Activated T-cell treated with anti-CD3 and anti-CD28 coated beads for 1 hour (primary cell): ENCODE measurements around the gene EPB41L3.

ENCODE experiments used
- DNase-seq: peaks from one replicate; pipeline ENCODE4 v3.0.0-alpha.2; 2020; ENCODE audit warnings: low read depth

EPB41L3 gene

DNA sequence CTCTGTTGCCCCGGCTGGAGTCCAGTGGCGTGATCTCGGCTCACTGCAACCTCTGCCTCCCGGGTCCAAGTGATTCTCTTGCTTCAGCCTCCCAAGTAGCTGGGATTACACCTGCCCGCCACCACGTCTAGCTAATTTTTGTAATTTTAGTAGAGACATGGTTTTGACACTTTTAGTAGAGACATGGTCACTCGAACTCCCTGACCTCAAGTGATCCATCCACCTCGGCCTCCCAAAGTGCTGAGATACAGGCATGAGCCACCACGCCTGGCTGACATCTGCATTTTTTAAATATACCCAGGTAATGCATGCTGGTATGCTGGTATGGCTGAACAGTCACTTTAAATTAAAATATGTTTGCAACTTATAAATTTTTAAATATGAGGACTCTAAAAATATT, 91.9 kb downstream of the EPB41L3 start:
- no peak for DNase-seq

DNA sequence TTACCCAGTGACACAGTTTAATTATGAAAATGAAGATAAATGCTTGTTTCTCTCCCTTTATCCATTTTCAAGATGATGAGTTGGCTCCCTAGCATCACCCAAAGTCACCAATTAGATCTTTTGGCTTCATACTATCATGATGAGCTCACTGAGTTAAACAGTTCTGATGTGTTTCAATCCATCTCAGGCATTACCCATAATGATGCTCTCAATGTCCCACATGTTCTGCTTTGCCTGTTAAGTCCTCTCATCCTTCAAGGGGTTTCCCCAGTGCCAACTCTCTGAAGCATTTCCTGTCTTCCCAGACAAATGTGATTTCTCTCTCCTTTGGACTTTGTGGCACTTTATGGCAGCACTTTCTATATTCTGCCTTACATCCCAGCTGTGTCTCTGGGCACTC, 92.6 kb downstream of the EPB41L3 start:
- no peak for DNase-seq

DNA sequence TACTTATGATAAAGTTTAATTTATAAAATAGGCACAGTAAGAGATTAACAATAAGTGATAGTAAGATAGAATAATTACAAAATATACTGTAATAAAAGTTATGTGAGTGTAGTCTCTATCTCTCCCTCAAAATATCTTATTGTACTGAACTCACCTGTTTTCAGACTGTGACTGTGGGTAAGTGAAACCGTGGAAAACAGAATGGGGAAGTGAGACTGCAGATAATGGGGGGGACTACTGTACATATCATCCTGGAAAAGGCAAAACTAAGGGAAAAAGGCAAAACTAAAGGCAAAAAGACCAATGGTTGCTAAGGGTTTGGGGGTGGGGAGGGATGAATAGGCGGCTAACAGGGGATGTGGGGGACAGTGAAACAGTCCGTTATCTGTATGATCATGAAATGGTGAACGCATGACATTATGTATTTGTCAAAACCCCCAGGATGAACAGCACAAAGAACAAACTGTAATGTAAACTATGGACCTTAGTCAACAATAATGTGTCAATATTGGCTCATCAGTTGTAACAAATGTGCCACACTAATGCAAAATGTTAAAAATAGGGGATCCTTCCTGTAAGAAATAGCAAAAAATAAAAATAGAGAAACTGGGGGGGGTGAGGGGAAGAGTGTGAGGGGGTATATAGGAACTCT, 93.8 kb downstream of the EPB41L3 start:
- DNase-seq: no peak

DNA sequence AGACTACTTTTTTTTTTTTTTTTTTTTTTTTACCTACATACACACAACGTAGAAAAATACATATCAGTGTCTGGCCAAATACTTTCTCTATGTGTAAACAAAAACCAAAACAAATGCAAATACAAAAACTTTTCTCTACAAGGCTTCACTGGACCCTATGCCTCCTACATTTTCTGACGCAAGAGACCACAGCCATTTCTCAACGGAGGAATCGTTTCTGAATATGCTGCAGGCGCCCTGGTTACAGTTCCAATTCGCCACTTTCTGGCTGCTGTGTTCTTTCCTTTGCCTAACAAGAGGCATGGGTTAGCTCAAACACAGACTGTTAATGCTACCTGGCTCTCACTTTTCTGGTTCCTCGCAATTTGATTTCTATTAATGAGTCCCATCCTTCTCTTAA, 96.4 kb downstream of the EPB41L3 start:
- no peak for DNase-seq

DNA sequence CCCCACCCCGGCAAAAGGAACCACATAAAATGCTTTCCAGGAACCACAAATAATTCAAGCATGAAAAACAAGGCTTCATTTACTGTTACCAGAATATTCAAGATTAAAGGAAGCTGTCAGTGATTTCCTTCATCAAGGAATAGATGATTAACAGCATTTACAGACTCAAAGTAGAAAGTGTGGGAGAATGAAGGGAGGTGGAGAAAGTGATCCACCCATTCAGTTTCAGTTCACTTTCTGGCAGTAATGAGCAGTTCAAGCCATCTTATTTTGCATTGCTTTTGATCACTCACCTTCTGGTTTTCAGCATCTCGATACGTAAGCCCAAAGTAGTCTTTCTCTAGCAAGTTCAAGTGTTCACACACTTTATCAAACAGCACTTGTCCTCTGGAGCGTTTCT, 99.0 kb downstream of the EPB41L3 start:
- DNase-seq: no peak

DNA sequence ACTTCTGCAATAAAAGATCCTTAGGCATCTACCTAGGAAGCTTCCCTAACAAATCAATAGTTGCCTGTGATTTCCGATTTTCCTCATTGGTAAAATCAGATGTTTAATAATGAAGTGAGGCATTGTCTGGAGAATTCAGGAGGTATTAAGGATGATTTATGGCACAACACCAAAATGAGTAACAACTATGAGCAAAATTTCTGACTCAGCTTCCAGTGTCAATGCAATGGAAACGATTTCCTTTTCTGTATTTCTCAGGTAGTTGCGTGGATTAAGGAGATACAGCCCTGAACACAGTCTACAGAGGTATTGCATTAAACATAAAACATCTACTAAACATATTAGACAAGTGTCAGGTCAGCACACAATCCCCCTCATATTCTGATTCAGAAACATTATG, 99.5 kb downstream of the EPB41L3 start:
- no peak for DNase-seq

DNA sequence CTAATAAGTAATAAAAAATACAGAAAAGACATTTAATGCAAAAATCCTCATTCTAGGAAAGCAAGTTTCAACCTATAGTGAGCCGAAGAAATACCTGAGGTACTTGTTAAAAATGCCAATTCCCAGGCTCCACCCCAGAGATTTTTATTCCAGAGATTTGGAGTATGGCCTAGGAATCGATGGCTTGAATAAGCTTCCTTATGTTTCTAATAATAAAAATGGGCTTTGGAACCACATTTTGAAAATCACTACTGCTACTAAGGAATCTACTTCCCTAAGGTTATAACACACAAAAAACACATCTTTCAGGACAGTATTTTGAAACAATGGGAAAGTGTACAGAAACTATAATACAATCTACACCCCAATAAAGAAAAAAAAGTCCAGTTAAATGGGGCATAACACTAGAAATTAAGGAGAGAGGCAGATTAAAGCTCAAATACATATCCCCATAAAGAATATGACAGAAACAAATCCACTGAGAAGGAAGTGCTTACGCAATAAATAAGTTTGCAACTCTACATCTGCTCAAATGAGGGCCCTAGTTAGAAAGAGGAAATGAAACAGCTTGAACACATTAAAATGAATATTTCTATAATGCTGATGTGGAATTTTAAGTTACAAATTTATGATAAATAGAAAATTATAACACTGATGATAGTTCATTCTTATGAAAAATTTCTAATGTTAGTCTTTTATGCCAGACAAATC, 103.7 kb downstream of the EPB41L3 start:
- no peak for DNase-seq

DNA sequence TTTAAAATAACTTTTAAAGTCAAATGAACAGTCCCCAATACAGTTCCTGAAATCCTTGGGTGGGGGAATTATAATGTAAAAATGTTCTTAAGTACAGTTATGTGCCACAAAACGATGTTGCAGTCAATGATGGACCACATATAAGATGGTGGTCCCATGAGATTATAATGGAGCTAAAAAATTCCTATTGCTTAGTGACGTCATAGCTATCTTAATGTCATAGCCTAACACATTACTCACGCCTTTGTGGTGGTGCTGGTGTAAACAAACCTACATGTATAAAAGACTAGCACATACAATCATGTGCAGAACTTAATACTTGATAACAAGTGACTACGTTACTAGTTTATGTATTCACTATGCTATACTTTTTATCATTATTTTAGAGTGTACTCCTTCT, 109.4 kb downstream of the EPB41L3 start:
- no peak for DNase-seq

DNA sequence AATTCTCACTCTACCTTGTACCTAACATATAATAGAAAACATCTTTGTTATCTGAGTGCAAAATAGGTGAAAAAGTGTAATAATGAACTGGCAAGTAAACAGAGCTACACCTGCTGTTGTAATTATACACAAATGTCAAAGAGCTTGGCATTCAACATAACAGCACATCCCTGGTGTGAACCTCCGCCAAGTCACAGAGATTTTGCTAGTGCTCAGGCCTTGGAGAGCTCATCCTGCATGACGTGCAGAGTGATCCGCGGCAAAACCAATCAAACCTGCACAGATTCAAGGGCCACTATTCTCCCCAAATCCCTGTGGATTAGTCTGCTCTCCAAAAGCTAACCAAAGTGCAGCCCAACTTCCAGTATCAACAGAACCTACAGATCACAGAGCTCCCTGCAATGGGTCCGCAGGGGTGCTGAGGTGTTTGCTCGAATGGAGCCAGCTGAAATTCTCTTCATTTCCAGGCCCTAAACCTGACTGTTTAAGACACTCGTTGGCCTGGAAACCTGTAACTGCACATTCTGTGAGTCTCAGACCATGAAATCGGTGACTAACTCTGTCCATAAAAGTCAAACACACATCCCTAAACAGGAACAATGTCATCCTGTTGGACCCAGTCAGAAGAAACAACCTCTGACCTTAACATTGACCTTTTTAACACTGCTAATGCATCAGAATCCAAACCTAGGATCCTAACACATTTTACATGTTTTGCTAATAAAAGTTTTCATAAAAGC, 111.8 kb downstream of the EPB41L3 start:
- DNase-seq: no peak

DNA sequence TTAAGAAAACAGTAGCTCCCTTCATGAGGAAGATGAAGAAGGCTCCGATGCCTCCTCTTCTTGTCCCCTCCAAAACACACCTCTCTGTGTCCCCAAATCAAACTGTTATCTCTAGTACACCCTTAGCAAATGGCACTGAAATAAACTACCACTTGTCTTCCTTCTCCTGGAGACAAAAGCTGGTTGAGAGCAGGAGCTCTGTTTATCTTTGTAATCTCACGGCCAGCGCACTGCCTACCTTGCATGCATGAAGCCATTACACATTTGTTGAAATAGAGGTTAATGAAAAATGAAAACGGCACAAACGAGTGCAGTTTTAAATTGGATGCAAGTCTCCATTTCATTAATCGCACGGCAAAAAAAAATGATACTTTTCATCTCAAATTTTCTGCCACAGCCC, 113.7 kb downstream of the EPB41L3 start:
- no peak for DNase-seq

DNA sequence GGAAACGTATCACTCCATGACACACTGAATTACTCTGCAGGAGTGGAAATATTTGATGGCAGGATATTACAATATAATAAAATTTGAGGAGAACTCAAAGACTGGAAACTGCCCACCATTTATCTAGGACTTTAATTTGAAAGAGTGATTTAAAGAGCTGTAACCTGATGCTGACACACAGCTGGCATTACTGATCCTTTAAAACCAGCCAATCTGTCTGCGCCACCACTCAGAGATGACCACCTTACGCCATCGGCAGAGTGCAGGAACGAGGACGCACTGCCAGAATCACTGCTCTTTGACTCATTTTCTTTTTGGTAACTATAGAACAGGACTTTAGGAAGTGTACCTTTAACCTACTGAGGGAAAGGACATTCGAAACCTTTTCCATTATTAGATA, 114.1 kb downstream of the EPB41L3 start:
- DNase-seq: no peak

DNA sequence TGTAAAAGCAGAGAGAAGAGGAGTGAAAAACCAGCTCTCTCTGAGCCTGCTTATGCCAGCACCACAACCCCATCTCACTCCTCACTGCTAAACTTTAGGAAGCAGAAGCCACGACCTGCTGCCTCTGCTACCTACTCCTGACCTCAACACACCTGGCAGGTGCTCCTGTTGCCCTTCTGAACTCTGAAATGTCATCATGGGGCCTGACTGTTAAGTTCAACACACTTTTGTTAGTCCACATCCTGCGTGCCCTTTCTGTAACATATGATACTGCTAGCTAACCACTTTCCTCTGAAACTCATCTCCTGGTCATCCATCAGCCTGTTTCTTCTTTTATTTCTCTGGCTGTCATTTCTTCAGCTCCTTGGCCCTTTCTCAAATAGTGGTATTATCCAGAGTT, 118.1 kb downstream of the EPB41L3 start:
- no peak for DNase-seq

DNA sequence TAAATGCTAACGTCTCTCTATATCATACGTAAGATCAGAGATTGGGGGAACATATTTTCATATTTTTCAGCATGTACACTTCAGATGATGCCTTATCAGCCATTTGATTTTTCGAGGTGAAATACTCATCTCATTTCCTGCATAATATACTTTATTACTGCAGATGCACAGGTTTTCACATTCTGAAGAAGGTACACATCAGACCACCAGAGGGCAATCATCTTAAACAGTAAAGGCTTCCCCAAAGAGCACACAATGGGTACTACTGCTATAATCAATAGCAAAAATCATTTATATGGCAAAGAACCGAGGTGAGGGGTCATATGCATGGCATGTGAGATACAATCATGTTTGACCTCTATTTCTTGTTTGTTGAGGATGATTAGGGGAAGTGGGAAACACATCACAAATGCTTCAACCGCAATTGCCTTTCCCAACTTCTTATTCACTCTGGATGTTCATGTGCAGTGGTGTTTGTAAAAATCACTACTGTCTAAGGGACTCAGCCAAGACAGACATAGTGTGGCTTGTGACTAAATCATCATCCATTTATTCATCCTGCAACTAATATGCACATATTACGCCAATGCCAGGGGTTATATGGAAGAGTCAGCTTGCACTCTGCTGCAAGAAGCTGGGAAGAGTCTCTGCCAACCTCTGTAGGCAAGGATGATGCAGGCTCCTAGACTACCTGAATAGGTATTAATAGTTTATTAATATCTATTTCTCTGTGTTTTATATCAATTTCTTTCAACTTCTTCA, 118.7 kb downstream of the EPB41L3 start:
- DNase-seq: no peak

DNA sequence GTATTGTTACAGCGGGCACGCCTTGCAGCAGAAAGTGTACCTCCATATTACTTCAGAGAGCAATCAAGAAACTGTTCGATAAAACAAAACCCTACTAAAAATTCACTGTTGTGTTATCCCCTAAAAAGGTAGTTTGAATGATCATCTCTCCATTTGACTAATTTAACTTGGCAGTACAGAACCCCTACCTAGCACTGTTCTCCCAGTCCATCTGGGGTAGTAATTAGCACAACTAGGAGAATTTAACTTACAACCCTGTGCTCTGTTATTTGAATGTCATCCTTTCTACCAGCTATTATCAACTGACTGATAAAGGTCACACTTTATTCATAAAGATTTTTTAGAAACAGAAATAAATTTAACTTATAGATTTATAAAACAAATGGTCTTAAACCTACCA, 121.2 kb downstream of the EPB41L3 start:
- no peak for DNase-seq

DNA sequence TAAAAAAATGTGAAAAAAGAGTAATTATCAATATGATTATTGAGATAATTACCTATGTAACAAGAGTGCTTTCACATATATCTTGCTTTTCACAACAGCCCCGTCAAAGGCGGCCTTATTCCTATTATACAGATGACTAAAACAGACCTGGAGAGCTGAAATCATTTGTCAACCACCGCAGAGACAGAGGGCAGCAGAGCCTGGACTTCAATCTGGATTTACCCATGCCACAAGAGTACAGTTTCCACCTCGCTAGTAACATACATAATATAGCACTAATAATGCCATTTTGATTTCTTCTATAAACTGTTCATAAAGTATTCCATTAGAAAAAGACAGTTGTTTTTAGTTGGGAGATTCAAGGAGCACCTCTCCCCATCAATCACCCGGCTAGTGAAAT, 121.8 kb downstream of the EPB41L3 start:
- DNase-seq: no peak

DNA sequence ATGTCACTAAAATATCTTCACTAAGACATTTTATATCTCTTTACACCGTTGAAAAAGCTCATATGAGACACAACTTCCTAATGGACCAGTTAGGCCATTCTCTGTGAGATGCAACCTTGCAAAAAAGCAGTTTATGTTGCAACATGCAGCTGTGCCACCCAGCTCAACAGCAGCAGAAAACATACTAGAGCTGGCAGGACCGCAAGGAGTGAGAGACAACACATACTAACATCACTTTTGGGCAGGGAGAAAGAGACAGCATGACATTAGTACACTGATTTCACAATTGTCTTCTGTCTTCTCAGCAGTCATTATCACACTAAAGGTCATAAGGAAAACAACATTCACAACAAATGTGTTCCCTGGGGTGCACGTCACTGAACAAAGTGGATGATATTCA, 122.9 kb downstream of the EPB41L3 start:
- no peak for DNase-seq

DNA sequence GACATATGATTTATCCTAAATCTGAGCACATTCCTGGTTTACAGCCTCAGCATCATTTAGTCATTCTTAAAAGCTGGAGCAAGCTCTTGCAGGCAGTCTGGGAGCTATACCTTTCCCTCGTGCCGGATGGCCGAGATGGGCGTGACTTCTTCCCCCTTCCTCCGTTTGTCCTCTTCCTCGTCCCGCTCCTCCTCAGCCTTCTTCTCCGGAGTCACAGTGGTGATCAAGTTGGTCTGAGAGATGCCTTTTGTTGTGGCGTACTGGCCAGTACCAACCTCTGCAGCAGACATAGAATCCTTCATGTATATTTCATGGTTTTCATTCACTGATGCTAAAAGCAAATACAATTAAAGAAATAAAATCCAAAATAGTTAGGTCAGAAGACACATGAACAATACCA, 124.2 kb downstream of the EPB41L3 start:
- no peak for DNase-seq

DNA sequence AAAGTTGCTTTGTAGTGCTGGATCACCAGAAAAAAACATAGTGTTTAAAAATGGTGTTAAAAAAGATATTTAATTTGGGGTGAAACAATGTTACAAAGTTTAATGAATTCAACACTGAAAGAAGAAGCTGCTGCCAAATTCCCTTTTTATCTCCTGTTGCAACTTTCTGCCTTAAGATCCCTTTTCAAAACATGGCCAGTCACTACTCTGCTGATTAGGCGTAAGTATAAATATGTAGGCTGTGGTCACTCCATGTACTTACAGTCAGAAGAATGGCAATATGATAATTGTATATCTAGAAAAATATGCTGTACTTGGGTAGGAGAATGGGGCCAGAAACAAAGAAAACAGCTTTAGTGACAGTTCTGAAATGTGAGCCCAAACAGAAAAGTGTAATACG, 124.8 kb downstream of the EPB41L3 start:
- DNase-seq: no peak

DNA sequence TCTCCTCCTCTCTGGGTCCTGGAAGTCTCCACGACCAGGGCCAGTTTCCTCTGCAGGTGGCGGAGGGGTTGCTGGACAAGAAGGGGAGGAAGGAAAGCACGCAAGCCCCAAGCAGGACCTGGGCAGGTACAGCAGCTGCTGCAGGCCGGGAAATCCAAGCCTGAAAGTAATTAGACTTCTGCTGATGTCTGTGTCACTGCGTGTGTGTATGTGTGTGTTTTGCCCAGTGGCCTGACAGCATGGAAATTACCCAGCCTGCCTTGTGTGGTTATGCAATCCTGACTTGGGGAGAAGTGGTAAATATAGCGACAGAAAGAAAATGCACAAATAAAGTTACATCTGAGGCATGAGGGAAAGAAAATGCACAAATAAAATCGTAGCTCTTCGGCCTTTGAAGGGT, 126.5 kb downstream of the EPB41L3 start:
- DNase-seq: no peak

DNA sequence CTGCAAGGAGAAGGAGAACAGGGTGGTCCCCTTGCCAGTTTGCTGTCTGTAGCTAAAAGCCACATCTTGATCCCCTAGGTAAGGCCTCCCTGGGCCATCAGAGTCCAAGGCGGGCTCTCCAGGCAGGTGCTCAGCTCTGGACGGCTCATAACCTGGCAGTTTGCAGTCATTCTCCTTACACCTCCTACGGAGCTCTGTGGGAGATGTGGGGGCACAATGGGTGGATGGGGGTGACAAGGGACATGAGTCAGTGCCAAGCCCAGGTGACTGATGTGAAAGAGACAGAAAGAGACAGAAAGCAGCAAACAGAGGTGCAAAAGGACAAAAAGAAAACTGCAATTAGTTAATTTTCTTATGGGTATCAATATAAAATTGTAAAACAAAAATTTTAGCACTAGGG, 127.7 kb downstream of the EPB41L3 start:
- no peak for DNase-seq

DNA sequence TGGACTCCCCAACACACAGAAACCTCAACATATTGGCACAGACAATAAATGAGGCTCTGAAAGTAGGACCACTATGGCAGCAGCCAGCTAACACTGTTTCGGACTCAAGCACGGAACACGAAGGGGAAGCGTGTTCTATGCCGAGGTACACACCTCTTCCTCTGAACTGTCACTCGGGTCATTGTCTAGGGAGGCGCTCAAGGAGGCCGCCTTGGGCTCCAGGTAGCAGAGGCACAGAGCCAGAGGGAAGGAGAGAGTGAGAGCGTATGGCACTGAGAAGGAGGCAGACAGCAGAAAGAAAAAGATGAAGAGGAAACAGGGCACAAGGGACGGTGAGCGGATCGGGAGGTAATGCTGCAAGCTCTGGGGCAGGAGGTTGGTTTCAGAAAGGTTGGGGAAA, 128.1 kb downstream of the EPB41L3 start:
- no peak for DNase-seq

DNA sequence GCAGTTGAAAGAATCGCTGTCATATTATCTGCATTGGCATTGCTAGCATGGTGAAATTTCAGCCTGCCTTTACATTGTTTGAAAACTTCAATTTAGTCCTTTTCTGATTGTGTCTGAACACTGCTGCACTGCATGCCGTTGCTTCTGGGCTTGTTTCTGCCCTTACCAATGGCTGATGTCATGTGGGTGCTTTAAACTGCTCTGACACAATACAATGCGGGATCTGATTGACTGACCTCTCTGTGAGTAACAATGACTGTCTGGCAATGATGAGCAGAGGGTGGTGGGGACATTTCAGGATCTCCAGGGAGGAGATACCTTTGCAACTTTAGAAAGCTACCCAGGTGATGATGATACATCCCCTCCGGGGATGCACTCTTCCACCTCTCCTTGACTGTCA, 128.8 kb downstream of the EPB41L3 start:
- no peak for DNase-seq

DNA sequence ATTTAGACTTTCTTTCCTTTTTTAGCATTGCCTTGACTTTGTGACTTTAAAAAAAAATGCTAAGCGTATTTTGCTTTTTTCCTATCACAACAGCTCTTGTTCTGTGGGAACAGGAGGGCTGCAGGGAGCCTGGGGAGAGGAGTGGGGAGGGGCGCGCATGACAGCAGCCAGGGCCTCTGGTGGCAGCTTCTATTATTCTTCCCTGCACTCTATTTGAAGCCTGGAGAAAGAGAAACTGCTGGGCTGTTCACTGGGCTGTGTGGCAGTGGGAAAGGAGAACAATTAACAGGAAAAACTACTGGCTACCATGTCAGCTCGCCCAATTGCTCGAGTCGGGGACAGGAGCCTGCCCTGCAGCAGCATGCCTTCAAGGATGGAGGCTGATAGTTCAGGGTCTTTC, 129.3 kb downstream of the EPB41L3 start:
- no peak for DNase-seq
